Common myeloid progenitor, CD34-positive (primary cell): ENCODE measurements around the gene FBLN1.

Experiments
- CTCF ChIA-PET: fragments of 350-600 bp; sonication (Branson Sonifier 250); formaldehyde crosslinking; loops from one replicate; lab custom pipeline; 2021; ENCODE audit warnings: antibody characterized with exemption; lab: Charles Lee
- POLR2A ChIA-PET: fragments of 350-600 bp; sonication (Branson Sonifier 250); formaldehyde crosslinking; loops from one replicate; lab custom pipeline; 2021; ENCODE audit warnings: antibody characterized with exemption; lab: Charles Lee
- DNase-seq, 3 donors: peaks; one replicate each; pipeline versions ENCODE4 v3.0.0 to v3.0.0-alpha.2; 2013
- H3K27ac ChIP-seq, 2 experiments: 1 replicate in 1 of 2; 2 replicates in 1 of 2; pipeline ENCODE4 v1.7.0; 2013; ENCODE audit warnings: inconsistent platforms in 2 of 2, low read length in 2 of 2, mild to moderate bottlenecking in 2 of 2, low read depth in 1 of 2, moderate library complexity in 1 of 2; ENCODE audit not compliant: severe bottlenecking in 2 of 2, insufficient read depth in 1 of 2, poor library complexity in 1 of 2
- H3K27me3 ChIP-seq, 5 experiments: replicated peaks in 2 of 5; 1 replicate in 3 of 5; 2 replicates in 2 of 5; pipeline versions ENCODE4 v1.6.1 to v1.7.0; 2013; ENCODE audit warnings: low read length in 4 of 5, mild to moderate bottlenecking in 2 of 5, moderate library complexity in 2 of 5, inconsistent platforms in 1 of 5; ENCODE audit not compliant: insufficient read depth in 5 of 5, control insufficient read depth in 4 of 5
- H3K36me3 ChIP-seq, 4 experiments: 1 replicate in 2 of 4; 2 replicates in 2 of 4; pipeline versions ENCODE4 v1.6.1 to v1.7.0; 2013; ENCODE audit warnings: low read length in 3 of 4, control low read depth in 1 of 4, mild to moderate bottlenecking in 1 of 4; ENCODE audit not compliant: control insufficient read depth in 4 of 4, insufficient read depth in 4 of 4
- H3K4me1 ChIP-seq, 4 experiments: 1 replicate in 3 of 4; 2 replicates in 1 of 4; pipeline versions ENCODE4 v1.6.1 to v1.7.1; 2013; ENCODE audit warnings: low read length in 3 of 4, mild to moderate bottlenecking in 3 of 4, control low read depth in 1 of 4, inconsistent platforms in 1 of 4, moderate library complexity in 1 of 4; ENCODE audit not compliant: control insufficient read depth in 4 of 4, insufficient read depth in 4 of 4; ENCODE audit errors: control extremely low read depth in 1 of 4
- H3K4me3 ChIP-seq, 7 experiments: 1 replicate in 4 of 7; 2 replicates in 3 of 7; pipeline versions ENCODE4 v1.5.1 to v1.7.0; 2013; ENCODE audit warnings: mild to moderate bottlenecking in 7 of 7, low read length in 6 of 7, moderate library complexity in 6 of 7, inconsistent platforms in 2 of 7, low read depth in 2 of 7, control low read depth in 1 of 7; ENCODE audit not compliant: insufficient read depth in 4 of 7, control insufficient read depth in 1 of 7; ENCODE audit errors: extremely low read depth in 1 of 7
- H3K9me3 ChIP-seq, 5 experiments: 1 replicate in 4 of 5; 2 replicates in 1 of 5; pipeline versions ENCODE4 v1.6.1 to v1.7.1; 2013; ENCODE audit warnings: low read length in 4 of 5, mild to moderate bottlenecking in 2 of 5, inconsistent platforms in 1 of 5, low read depth in 1 of 5, moderate library complexity in 1 of 5; ENCODE audit not compliant: control insufficient read depth in 4 of 5, insufficient read depth in 2 of 5; ENCODE audit errors: control extremely low read depth in 1 of 5
- WGBS: methylation state at CpG from one replicate; pipeline ENCODE4 v1.1.5; 2013; ENCODE audit not compliant: insufficient coverage; 5-methylcytosine and 5-hydroxymethylcytosine counted together

The FBLN1 gene

GRCh38 chr22:45551310-45552016 is 48.8 kb downstream of the FBLN1 start:
- Histone ChIP-seq H3K36me3 (no peaks in the 10 kb centered on the region), H3K4me3 (no peak overlapping the region), H3K27ac (no peak overlapping the region), H3K4me1 (no peaks in the 10 kb centered on the region), H3K27me3 (no peaks in the 10 kb centered on the region), H3K9me3 (peaks cover 0 to 3% (median 0%) of the 10 kb centered on the region in 5 experiments)
- WGBS: over 99% methylated on average over 13 of the region's 18 CpGs
- CTCF ChIA-PET: interaction anchor here (0.7 to 1.8 kb wide), 7 partner anchors 11 to 285 kb away, joined by 3 to 6 read pairs (median 3); no protein-coding TSS in a partner anchor
- peak in 2 of 3 donors; percentile 16 to 18 for DNase-seq
- POLR2A ChIA-PET: no interaction called here

GRCh38 chr22:45552017-45552411 is 49.3 kb downstream of the FBLN1 start:
- DNase-seq: no peak
- Histone ChIP-seq H3K36me3 (no peaks in the 10 kb centered on the region), H3K27ac (no peak overlapping the region), H3K27me3 (no peaks in the 10 kb centered on the region), H3K4me1 (no peaks in the 10 kb centered on the region), H3K4me3 (no peak overlapping the region), H3K9me3 (peaks cover 0 to 3% (median 0%) of the 10 kb centered on the region in 5 experiments)
- CTCF ChIA-PET: interaction anchor here (0.6 to 1.8 kb wide), 8 partner anchors 10 to 450 kb away, joined by 3 to 5 read pairs (median 3); no protein-coding TSS in a partner anchor
- 95% methylated on average over 10 of the region's 12 CpGs for WGBS
- POLR2A ChIA-PET: no interaction called here

- no peaks in the 10 kb centered on the region for H3K27me3 ChIP-seq
Observed at GRCh38 chr22:45552580-45553350, 50.1 kb downstream of the FBLN1 start.

GRCh38 chr22:45553351-45554039 is 50.8 kb downstream of the FBLN1 start:
- ChIA-PET POLR2A (no interaction called here), CTCF (interaction anchor here (0.7 to 1.8 kb wide), 10 partner anchors 12 to 220 kb away, joined by 3 to 13 read pairs (median 4); no protein-coding TSS in a partner anchor)
- Histone ChIP-seq H3K27ac (no peak overlapping the region), H3K27me3 (no peaks in the 10 kb centered on the region), H3K4me1 (no peaks in the 10 kb centered on the region), H3K9me3 (peaks cover 0 to 3% (median 0%) of the 10 kb centered on the region in 5 experiments), H3K4me3 (no peak overlapping the region), H3K36me3 (no peaks in the 10 kb centered on the region)
- peak; percentile 75 to 80 (median 78) for DNase-seq
- WGBS: 86% methylated on average over 13 of the region's 23 CpGs

More at GRCh38 chr22:45552580-45553350, 50.1 kb downstream of the FBLN1 start:
- DNase-seq: peak in 2 of 3 donors; percentile 23 to 24
- no peak overlapping the region for H3K27ac ChIP-seq
- WGBS: 86% methylated on average over 29 of the region's 30 CpGs
- ChIA-PET POLR2A (no interaction called here), CTCF (interaction anchor here (0.6 to 1.8 kb wide), 7 partner anchors 12 to 450 kb away, joined by 3 to 13 read pairs (median 4); no protein-coding TSS in a partner anchor)
- H3K36me3 ChIP-seq: no peaks in the 10 kb centered on the region
- H3K4me3 ChIP-seq: no peak overlapping the region
- no peaks in the 10 kb centered on the region for H3K4me1 ChIP-seq
- peaks cover 0 to 3% (median 0%) of the 10 kb centered on the region in 5 experiments for H3K9me3 ChIP-seq

- Histone ChIP-seq H3K27me3 (no peaks in the 10 kb centered on the region), H3K27ac (no peak overlapping the region), H3K36me3 (no peaks in the 10 kb centered on the region), H3K4me1 (no peaks in the 10 kb centered on the region), H3K4me3 (no peak overlapping the region), H3K9me3 (peaks cover 0 to 4% (median under 1%) of the 10 kb centered on the region in 5 experiments)
- WGBS: 67% methylated on average over 12 of the region's 16 CpGs
- no peak for DNase-seq
- CTCF ChIA-PET: interaction anchor here (0.7 to 1.7 kb wide), 7 partner anchors 11 to 221 kb away, joined by 3 to 13 read pairs (median 3); no protein-coding TSS in a partner anchor
- POLR2A ChIA-PET: no interaction called here
Observed at GRCh38 chr22:45554040-45554406, 51.3 kb downstream of the FBLN1 start.

- CTCF ChIA-PET: interaction anchor here (1.0 to 1.7 kb wide), 2 partner anchors 10 to 15 kb away, joined by 3 to 13 read pairs; no protein-coding TSS in a partner anchor
- no peak overlapping the region for H3K4me3 ChIP-seq
- peaks cover 0 to 8% (median 3%) of the 10 kb centered on the region in 5 experiments for H3K9me3 ChIP-seq
- H3K36me3 ChIP-seq: no peaks in the 10 kb centered on the region
- no peak overlapping the region for H3K27ac ChIP-seq
- POLR2A ChIA-PET: no interaction called here
- no peaks in the 10 kb centered on the region for H3K4me1 ChIP-seq
- DNase-seq: no peak
- no CpG with 5 or more reads among the region's 19 CpGs for WGBS
- H3K27me3 ChIP-seq: no peaks in the 10 kb centered on the region
Observed at GRCh38 chr22:45554861-45555260, 52.2 kb downstream of the FBLN1 start.
